Karpas-422 (cell line): ENCODE results near the gene PGGHG. TPM values are rescaled to one million over a fixed set of nuclear protein-coding genes. Genes with fewer than 3 reads are reported as not detected.
"Not testable (repeated sequence)": the region's sequence is repeated elsewhere in the genome, so short reads cannot be mapped to it uniquely, and the experiment has no call there.

Experiments used
- DNase-seq: peaks from one replicate; pipeline ENCODE4 v3.0.0-alpha.2; 2015
- H2AFZ ChIP-seq: fragments of 200-600 bp; sonication (generic); 2 replicates; pipeline ENCODE4 v1.6.1; 2014; ENCODE audit warnings: antibody characterized with exemption, low read length, mixed read lengths
- H3K27ac ChIP-seq: fragments of 200-600 bp; sonication (generic); 2 replicates; pipeline ENCODE4 v1.5.1; 2014; ENCODE audit warnings: mild to moderate bottlenecking, low read length, moderate library complexity
- H3K27me3 ChIP-seq: fragments of 200-600 bp; sonication (generic); 2 replicates; pipeline ENCODE4 v1.6.1; 2014; ENCODE audit warnings: low read length, mixed read lengths
- H3K36me3 ChIP-seq: fragments of 200-600 bp; sonication (generic); 2 replicates; pipeline ENCODE4 v1.6.1; 2014; ENCODE audit warnings: low read length, mixed read lengths; ENCODE audit not compliant: insufficient read depth
- H3K4me1 ChIP-seq: fragments of 200-600 bp; sonication (generic); 2 replicates; pipeline ENCODE4 v1.6.1; 2014; ENCODE audit warnings: mild to moderate bottlenecking, low read length, mixed read lengths
- H3K4me2 ChIP-seq: fragments of 200-600 bp; sonication (generic); 2 replicates; pipeline ENCODE4 v1.6.1; 2014; ENCODE audit warnings: low read length, low read depth, mild to moderate bottlenecking; ENCODE audit not compliant: poor library complexity, severe bottlenecking
- H3K4me3 ChIP-seq: fragments of 200-600 bp; sonication (generic); 2 replicates; pipeline ENCODE4 v1.5.1; 2014; ENCODE audit warnings: mild to moderate bottlenecking, antibody characterized with exemption, low read length, mixed read lengths
- H3K79me2 ChIP-seq: fragments of 200-600 bp; sonication (generic); 2 replicates; pipeline ENCODE4 v1.6.1; 2014; ENCODE audit warnings: mild to moderate bottlenecking, low read length, mixed read lengths
- H3K9ac ChIP-seq: fragments of 200-600 bp; sonication (generic); 2 replicates; pipeline ENCODE4 v1.6.0; 2014; ENCODE audit warnings: low read length
- H3K9me2 ChIP-seq: fragments of 200-600 bp; sonication (generic), shearing (Covaris generic); replicated peaks from 2 replicates; pipeline ENCODE4 v1.6.0; 2014; ENCODE audit warnings: mild to moderate bottlenecking, low read length, moderate library complexity; ENCODE audit not compliant: insufficient read depth
- H3K9me3 ChIP-seq: fragments of 300-700, 200-600 bp; sonication (generic); 2 replicates; pipeline ENCODE4 v1.6.1; 2014; ENCODE audit warnings: low read length, mixed read lengths
- H4K20me1 ChIP-seq: fragments of 200-600 bp; sonication (generic); 2 replicates; pipeline ENCODE4 v1.6.1; 2014; ENCODE audit warnings: mild to moderate bottlenecking, antibody characterized with exemption, low read length, low read depth; ENCODE audit not compliant: insufficient read depth
- total RNA-seq: library from RNA; depleted of rRNA; stranded (reverse); fragments of >200 nt; shearing (Covaris generic); gene quantifications from 2 replicates; pipeline ENCODE4 v1.2.3, GENCODE V29; 2014; ENCODE audit warnings: low replicate concordance

PGGHG gene
- total RNA-seq, 1 experiment from 2014 or later: 17.0 TPM

DNA sequence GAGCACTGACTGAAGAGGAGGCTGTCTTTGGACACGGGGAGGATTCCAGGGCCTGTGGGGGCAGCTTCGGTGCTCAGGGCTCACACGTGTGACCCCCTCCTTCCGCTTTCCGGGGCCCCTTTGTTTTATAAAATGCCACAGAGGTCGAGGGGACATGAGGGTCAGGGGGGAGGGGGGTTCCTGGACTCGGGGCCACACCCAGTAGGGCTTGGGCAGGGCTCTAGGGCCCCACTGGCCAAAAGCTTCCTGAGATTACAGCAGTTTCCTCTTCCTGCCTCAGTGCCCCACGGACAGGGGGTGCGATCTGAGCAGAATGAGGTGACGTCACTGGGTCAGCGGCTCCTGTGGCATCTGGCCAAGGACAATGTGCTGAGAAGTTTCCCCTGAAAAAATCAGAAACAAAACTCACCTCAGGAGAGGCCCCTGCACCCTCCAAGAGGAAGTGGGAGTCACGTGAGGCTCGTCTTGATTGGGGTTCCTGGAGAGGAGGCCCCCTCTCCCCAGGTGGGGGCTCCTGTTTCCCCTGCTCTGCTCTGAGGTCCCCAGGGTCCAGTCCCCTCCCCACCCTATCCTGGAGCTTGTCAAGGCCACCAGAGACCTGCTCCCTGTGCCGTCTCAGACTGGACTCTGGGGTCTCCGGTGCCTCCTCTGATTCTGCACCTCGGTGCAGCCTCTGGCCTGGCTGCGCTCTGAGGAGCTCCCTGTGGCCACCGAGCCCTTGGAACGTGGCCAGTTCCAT, 38.1 kb downstream of the PGGHG start:
- peak; percentile 72 for DNase-seq
- Histone ChIP-seq H3K36me3 (no peaks in the 10 kb centered on the region), H4K20me1 (no peaks in the 10 kb centered on the region), H3K4me2 (peak overlapping the region; percentile 47), H2AFZ (peak overlapping the region; percentile 69; the same call in 1 of the 2 replicates), H3K27me3 (no peaks in the 10 kb centered on the region), H3K9me2 (no peaks in the 10 kb centered on the region), H3K9me3 (no peaks in the 10 kb centered on the region), H3K4me1 (peaks cover 12% of the 10 kb centered on the region), H3K4me3 (peak overlapping the region; percentile 30; the same call in 1 of the 2 replicates), H3K79me2 (no peaks in the 10 kb centered on the region), H3K9ac (peak overlapping the region; percentile 50), H3K27ac (no peak overlapping the region)

- Histone ChIP-seq H3K9ac (peak overlapping the region; percentile 50; the same call in 1 of the 2 replicates), H3K4me2 (peak overlapping the region; percentile 47), H3K9me3 (no peaks in the 10 kb centered on the region), H3K36me3 (no peaks in the 10 kb centered on the region), H3K27me3 (no peaks in the 10 kb centered on the region), H4K20me1 (no peaks in the 10 kb centered on the region), H2AFZ (peak overlapping the region; percentile 69; the same call in 1 of the 2 replicates), H3K79me2 (no peaks in the 10 kb centered on the region), H3K4me3 (no peak overlapping the region), H3K27ac (no peak overlapping the region), H3K9me2 (no peaks in the 10 kb centered on the region), H3K4me1 (peaks cover 12% of the 10 kb centered on the region)
- no peak for DNase-seq
Observed at GRCh38 chr11:327581-327923, 38.6 kb downstream of the PGGHG start.

DNA sequence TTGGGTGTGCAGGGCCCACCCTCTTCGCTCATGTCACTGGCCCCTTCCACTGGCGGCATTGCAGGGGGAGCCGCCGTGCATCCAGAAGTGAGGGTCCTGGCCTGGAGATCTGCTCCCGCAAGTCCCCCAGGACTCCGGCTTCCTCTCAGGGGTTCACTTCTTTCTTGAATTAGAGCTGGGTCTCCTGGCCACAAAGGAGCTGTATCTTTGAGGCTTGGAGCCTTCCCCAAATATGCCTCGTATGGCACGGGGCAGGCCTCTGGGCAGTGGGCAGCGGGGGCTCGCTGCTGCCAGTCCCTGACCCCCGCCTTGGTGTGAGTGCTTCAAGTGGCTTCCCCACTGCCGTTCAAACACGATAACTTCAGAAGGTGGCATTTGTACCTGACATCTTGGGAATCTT, 39.1 kb downstream of the PGGHG start:
- H3K9ac ChIP-seq: no peak overlapping the region

DNA sequence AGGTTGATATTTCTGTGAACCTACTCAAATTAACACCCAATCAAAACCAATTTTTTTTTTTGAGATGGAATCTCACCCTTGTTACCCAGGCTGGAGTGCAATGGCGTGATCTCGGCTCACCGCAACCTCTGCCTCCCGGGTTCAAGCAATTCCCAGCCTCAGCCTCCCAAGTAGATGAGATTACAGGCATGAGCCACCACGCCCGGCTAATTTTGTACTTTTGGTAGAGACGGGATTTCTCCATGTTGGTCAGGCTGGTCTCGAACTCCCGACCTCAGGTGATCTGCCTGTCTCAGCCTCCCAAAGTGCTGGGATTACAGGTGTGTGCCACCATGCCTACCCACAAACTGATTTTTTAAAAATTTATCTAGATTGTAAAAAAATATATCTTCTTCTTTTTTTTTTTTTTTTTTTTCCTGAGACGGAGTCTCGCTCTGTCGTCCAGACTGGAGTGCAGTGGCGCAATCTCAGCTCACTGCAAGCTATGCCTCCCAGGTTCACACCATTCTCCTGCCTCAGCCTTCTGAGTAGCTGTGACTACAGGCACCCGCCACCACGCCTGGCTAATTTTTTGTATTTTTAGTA, 39.7 kb downstream of the PGGHG start:
- H3K4me3 ChIP-seq, H3K4me2 ChIP-seq, H3K9me3 ChIP-seq, H3K36me3 ChIP-seq, H3K79me2 ChIP-seq, H4K20me1 ChIP-seq, H2AFZ ChIP-seq, H3K27ac ChIP-seq, H3K9me2 ChIP-seq, H3K27me3 ChIP-seq, DNase-seq, H3K9ac ChIP-seq: not testable (repeated sequence)
- peaks cover 12% of the 10 kb centered on the region for H3K4me1 ChIP-seq

More for the DNA sequence above, 39.1 kb downstream of the PGGHG start:
- DNase-seq: no peak
- no peaks in the 10 kb centered on the region for H3K36me3 ChIP-seq
- H3K27me3 ChIP-seq: no peaks in the 10 kb centered on the region
- no peak overlapping the region for H3K27ac ChIP-seq
- H3K4me2 ChIP-seq: no peak overlapping the region
- no peak overlapping the region for H2AFZ ChIP-seq
- H3K9me2 ChIP-seq: no peaks in the 10 kb centered on the region
- peaks cover 12% of the 10 kb centered on the region for H3K4me1 ChIP-seq
- no peak overlapping the region for H3K4me3 ChIP-seq
- H3K79me2 ChIP-seq: no peaks in the 10 kb centered on the region
- no peaks in the 10 kb centered on the region for H4K20me1 ChIP-seq
- no peaks in the 10 kb centered on the region for H3K9me3 ChIP-seq

DNA sequence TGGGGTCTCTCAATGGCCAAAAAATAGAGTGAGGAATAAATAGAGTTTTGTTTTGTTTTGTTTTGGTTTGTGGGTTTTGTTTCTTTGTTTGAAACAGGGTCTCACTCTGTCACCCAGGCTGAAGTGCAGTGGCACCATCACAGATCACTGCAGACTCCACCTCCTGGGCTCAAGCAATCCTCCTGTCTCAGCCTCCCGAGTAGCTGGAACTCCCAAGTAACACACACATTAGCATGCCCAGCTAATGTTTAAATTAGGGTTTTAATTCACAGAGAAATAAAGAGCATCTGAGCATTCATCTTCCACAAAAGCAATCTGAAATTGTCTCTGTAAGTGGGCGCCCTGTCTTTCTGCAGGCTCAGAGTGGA, 40.9 kb downstream of the PGGHG start:
- DNase-seq: no peak
- Histone ChIP-seq H3K27ac (no peak overlapping the region), H3K9me3 (no peaks in the 10 kb centered on the region), H3K4me2 (no peak overlapping the region), H3K9ac (no peak overlapping the region), H3K4me3 (no peak overlapping the region), H3K79me2 (no peaks in the 10 kb centered on the region), H3K4me1 (peaks cover 12% of the 10 kb centered on the region), H3K36me3 (no peaks in the 10 kb centered on the region), H3K27me3 (no peaks in the 10 kb centered on the region), H2AFZ (no peak overlapping the region), H3K9me2 (no peaks in the 10 kb centered on the region), H4K20me1 (no peaks in the 10 kb centered on the region)

DNA sequence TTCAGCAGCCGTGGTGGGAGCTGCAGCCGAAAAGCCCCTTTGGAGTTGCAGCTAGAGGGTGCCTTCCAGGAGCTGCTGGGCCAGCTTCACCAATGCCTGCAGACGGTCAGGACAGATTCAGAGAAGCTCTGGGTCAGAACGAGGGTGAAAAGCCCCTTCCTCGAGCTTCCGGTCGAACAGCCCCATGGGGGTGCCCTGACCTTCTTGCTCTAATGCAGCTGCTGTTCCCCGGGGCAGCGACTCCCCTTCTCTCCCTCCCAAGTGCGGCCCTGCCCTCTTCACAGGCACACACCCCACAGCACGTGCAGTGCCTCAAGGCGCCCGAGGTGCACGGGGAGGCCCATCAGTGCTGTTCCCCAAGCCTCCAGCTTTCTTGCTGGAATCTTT, 41.4 kb downstream of the PGGHG start:
- H3K27me3 ChIP-seq: no peaks in the 10 kb centered on the region
- H3K4me1 ChIP-seq: peaks cover 12% of the 10 kb centered on the region
- H2AFZ ChIP-seq: no peak overlapping the region
- H4K20me1 ChIP-seq: no peaks in the 10 kb centered on the region
- no peak overlapping the region for H3K4me2 ChIP-seq
- no peak overlapping the region for H3K27ac ChIP-seq
- H3K79me2 ChIP-seq: no peaks in the 10 kb centered on the region
- DNase-seq: no peak
- no peaks in the 10 kb centered on the region for H3K36me3 ChIP-seq
- H3K9me2 ChIP-seq: no peaks in the 10 kb centered on the region
- H3K9ac ChIP-seq: no peak overlapping the region
- H3K4me3 ChIP-seq: no peak overlapping the region
- H3K9me3 ChIP-seq: no peaks in the 10 kb centered on the region

DNA sequence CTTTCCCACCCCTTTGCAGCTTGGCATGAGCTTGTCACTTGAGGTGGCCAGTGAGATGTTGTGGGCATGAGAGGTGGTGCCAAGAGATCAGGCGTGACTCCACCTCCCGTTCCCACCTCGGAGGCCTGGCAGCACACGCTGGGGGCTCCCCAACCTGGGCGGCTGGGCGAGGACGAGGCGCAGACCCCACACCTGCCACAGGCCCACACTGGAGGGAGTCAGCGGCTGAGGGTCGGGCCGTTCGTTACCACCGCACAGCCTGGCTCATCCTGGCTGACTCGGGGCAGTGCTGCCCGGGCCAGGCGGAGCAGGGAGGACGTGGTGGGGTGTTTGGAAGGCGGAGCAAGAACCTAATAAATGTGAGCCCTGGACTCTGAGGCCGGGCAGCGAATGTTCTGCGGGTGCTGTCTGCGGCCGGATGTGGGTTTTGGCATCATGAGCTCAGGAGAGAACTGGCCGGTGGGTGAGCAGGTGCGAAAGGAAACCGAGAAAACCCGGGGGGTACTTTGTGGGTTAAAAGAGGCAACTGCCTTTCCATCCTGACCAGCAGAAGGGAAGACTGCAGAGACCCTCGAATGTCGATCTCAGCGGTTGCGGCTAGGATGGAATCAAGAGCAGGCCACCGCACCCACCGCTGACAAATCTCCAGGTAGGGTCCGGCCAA, 41.9 kb downstream of the PGGHG start:
- Histone ChIP-seq H3K79me2 (no peaks in the 10 kb centered on the region), H3K27me3 (no peaks in the 10 kb centered on the region), H3K4me3 (no peak overlapping the region), H3K4me2 (no peak overlapping the region), H3K27ac (no peak overlapping the region), H2AFZ (no peak overlapping the region), H3K36me3 (no peaks in the 10 kb centered on the region), H3K9me2 (no peaks in the 10 kb centered on the region), H3K4me1 (peaks cover 12% of the 10 kb centered on the region), H3K9ac (no peak overlapping the region), H3K9me3 (no peaks in the 10 kb centered on the region), H4K20me1 (no peaks in the 10 kb centered on the region)
- no peak for DNase-seq

GRCh38 chr11:331358-332060, 42.6 kb downstream of the PGGHG start:
- H3K4me1 ChIP-seq: peaks cover 11% of the 10 kb centered on the region
- H3K9me3 ChIP-seq: no peaks in the 10 kb centered on the region
- H3K4me2 ChIP-seq: no peak overlapping the region
- H3K4me3 ChIP-seq: no peak overlapping the region
- DNase-seq: no peak
- no peaks in the 10 kb centered on the region for H3K27me3 ChIP-seq
- no peaks in the 10 kb centered on the region for H4K20me1 ChIP-seq
- H3K27ac ChIP-seq: no peak overlapping the region
- H3K36me3 ChIP-seq: no peaks in the 10 kb centered on the region
- H3K9me2 ChIP-seq: no peaks in the 10 kb centered on the region
- H3K79me2 ChIP-seq: no peaks in the 10 kb centered on the region
- no peak overlapping the region for H2AFZ ChIP-seq
- no peak overlapping the region for H3K9ac ChIP-seq
